ENCODE results near the gene RAB11FIP4. TPM values are rescaled to one million over a fixed set of nuclear protein-coding genes. Genes with fewer than 3 reads are reported as not detected.

RAB11FIP4 gene
- total and polyA plus RNA-seq, 2 experiments from 2014 or later: 0.22 to 0.40 TPM

DNA sequence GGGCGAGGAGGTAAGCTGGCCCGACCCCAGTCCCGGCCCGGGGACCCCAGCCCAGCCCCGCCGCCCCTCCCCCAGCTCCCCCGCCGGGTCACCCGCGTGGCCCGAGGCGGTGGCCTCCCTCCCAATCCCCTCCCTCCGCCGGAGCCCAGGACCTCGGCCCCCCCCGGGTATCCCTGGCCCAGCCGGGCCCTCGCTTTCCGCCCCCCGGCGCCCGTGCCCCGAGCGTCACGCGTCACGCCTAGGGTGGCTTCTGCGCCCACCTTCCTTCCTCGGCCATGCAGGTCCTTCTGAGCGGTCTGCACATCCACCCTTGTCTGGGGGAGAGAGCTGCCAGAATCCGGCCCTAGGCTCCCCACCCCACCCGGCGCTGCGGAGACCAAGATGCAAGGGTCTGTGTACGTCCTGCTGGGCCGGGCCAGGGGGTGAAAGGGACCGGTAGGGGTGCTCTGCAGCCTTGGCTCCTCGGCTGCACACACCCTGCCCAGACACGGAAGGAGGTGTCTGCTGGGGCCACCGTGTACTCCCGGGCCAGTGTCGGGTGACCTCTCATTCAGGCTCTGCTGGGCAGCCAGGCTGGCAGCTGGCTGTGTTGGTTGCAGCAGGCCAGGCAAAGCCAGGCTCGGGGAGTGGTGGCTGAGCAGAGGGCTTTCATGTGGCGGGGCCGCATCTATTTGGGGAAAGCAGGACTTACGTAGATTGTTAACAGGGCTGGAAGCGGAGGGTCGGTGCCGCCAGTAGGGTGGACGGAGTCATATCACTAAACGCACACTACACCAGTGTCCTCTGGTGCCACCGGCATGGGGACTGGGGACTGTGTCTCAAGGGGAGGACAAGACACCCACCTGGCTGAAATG lies 754 bp downstream of the RAB11FIP4 start:
- Histone ChIP-seq H3K9me2 (ENCODE audit: insufficient read depth) (no peaks in the 10 kb centered on the region), H3K9ac (no peak overlapping the region), H4K20me1 (ENCODE audit: insufficient read depth) (no peaks in the 10 kb centered on the region), H3K4me3 (no peak overlapping the region), H3K4me2 (ENCODE audit: unreplicated experiment) (no peak overlapping the region), H3K9me3 (ENCODE audit: low read depth) (no peaks in the 10 kb centered on the region), H3K27me3 (replicated peaks; ENCODE audit: insufficient read depth) (peaks cover 27% of the 10 kb centered on the region), H3K4me1 (ENCODE audit: insufficient read depth) (no peaks in the 10 kb centered on the region), H3K36me3 (ENCODE audit: low read depth) (no peaks in the 10 kb centered on the region), H3F3A (ENCODE audit: insufficient read depth) (no peaks in the 10 kb centered on the region), H2AFZ (no peak overlapping the region), H3K79me2 (ENCODE audit: insufficient read depth) (no peaks in the 10 kb centered on the region), H3K27ac (no peak overlapping the region)
- 28 to 40% methylated on average over 28 to 52 of the region's 52 CpGs for WGBS, 2 experiments (ENCODE audit: low coverage in 1 of 2, low lambda C conversion rate in 2 of 2, missing lambda C conversion rate in 2 of 2)
- TF ChIP-seq EZH2phosphoT487 (IDR thresholded peaks at IDR 0.05; ENCODE audit: insufficient read depth, low read depth) (no peak), EZH2 (IDR thresholded peaks at IDR 0.05; ENCODE audit: insufficient read depth, poor library complexity, severe bottlenecking) (no peak)
- DNase-seq: no peak
- in situ Hi-C loops (cut with MboI): no loop called here

- H3K4me1 ChIP-seq (ENCODE audit: insufficient read depth): no peaks in the 10 kb centered on the region
- no peak for TF ChIP-seq EZH2phosphoT487 (IDR thresholded peaks at IDR 0.05; ENCODE audit: insufficient read depth, low read depth)
- no peak for TF ChIP-seq EZH2 (IDR thresholded peaks at IDR 0.05; ENCODE audit: insufficient read depth, poor library complexity, severe bottlenecking)
- 77 to 78% methylated on average over 16 to 17 of the region's 17 CpGs for WGBS, 2 experiments (ENCODE audit: low coverage in 1 of 2, low lambda C conversion rate in 2 of 2, missing lambda C conversion rate in 2 of 2)
- H3K36me3 ChIP-seq (ENCODE audit: low read depth): no peaks in the 10 kb centered on the region
- no peak overlapping the region for H3K27ac ChIP-seq
- no peaks in the 10 kb centered on the region for H3K9me2 ChIP-seq (ENCODE audit: insufficient read depth)
- H3K4me3 ChIP-seq: no peak overlapping the region
- peaks cover 27% of the 10 kb centered on the region for H3K27me3 ChIP-seq (replicated peaks; ENCODE audit: insufficient read depth)
- H3K79me2 ChIP-seq (ENCODE audit: insufficient read depth): no peaks in the 10 kb centered on the region
- H4K20me1 ChIP-seq (ENCODE audit: insufficient read depth): no peaks in the 10 kb centered on the region
- DNase-seq: no peak
- in situ Hi-C loops (cut with MboI): no loop called here
- H3K9me3 ChIP-seq (ENCODE audit: low read depth): no peaks in the 10 kb centered on the region
- no peak overlapping the region for H3K9ac ChIP-seq
- H3K4me2 ChIP-seq (ENCODE audit: unreplicated experiment): no peak overlapping the region
- H3F3A ChIP-seq (ENCODE audit: insufficient read depth): no peaks in the 10 kb centered on the region
- H2AFZ ChIP-seq: no peak overlapping the region
Observed at GRCh38 chr17:31392856-31393748, 1.6 kb downstream of the RAB11FIP4 start.

- Histone ChIP-seq H3K4me3 (no peak overlapping the region), H4K20me1 (ENCODE audit: insufficient read depth) (no peaks in the 10 kb centered on the region), H3K9me3 (ENCODE audit: low read depth) (no peaks in the 10 kb centered on the region), H3K36me3 (ENCODE audit: low read depth) (no peaks in the 10 kb centered on the region), H3K27me3 (replicated peaks; ENCODE audit: insufficient read depth) (peaks cover 27% of the 10 kb centered on the region), H3K9me2 (ENCODE audit: insufficient read depth) (no peaks in the 10 kb centered on the region), H3K27ac (no peak overlapping the region), H3F3A (ENCODE audit: insufficient read depth) (no peaks in the 10 kb centered on the region), H3K4me2 (ENCODE audit: unreplicated experiment) (no peak overlapping the region), H3K9ac (no peak overlapping the region), H2AFZ (no peak overlapping the region), H3K4me1 (ENCODE audit: insufficient read depth) (no peaks in the 10 kb centered on the region), H3K79me2 (ENCODE audit: insufficient read depth) (no peaks in the 10 kb centered on the region)
- no peak for TF ChIP-seq EZH2 (IDR thresholded peaks at IDR 0.05; ENCODE audit: insufficient read depth, poor library complexity, severe bottlenecking)
- no peak for TF ChIP-seq EZH2phosphoT487 (IDR thresholded peaks at IDR 0.05; ENCODE audit: insufficient read depth, low read depth)
- 80 to 83% methylated on average over 7 of the region's 7 CpGs for WGBS, 2 experiments (ENCODE audit: low coverage in 1 of 2, low lambda C conversion rate in 2 of 2, missing lambda C conversion rate in 2 of 2)
- in situ Hi-C loops (cut with MboI): no loop called here
- no peak for DNase-seq
Observed at GRCh38 chr17:31393749-31394146, 2.3 kb downstream of the RAB11FIP4 start.

- Histone ChIP-seq H3K9me3 (ENCODE audit: low read depth) (no peaks in the 10 kb centered on the region), H3K4me1 (ENCODE audit: insufficient read depth) (no peaks in the 10 kb centered on the region), H3K4me3 (no peak overlapping the region), H3K9ac (no peak overlapping the region), H3K27me3 (replicated peaks; ENCODE audit: insufficient read depth) (peaks cover 26% of the 10 kb centered on the region), H2AFZ (no peak overlapping the region), H4K20me1 (ENCODE audit: insufficient read depth) (no peaks in the 10 kb centered on the region), H3K79me2 (ENCODE audit: insufficient read depth) (no peaks in the 10 kb centered on the region), H3F3A (ENCODE audit: insufficient read depth) (no peaks in the 10 kb centered on the region), H3K9me2 (ENCODE audit: insufficient read depth) (no peaks in the 10 kb centered on the region), H3K4me2 (ENCODE audit: unreplicated experiment) (no peak overlapping the region), H3K27ac (no peak overlapping the region), H3K36me3 (ENCODE audit: low read depth) (no peaks in the 10 kb centered on the region)
- peak; percentile 77 for DNase-seq
- WGBS, 2 experiments (ENCODE audit: low coverage in 1 of 2, low lambda C conversion rate in 2 of 2, missing lambda C conversion rate in 2 of 2): 11 to 14% methylated on average over 10 to 11 of the region's 11 CpGs
- in situ Hi-C loops (cut with MboI): no loop called here
- TF ChIP-seq EZH2phosphoT487 (IDR thresholded peaks at IDR 0.05; ENCODE audit: insufficient read depth, low read depth) (no peak), EZH2 (IDR thresholded peaks at IDR 0.05; ENCODE audit: insufficient read depth, poor library complexity, severe bottlenecking) (no peak)
Observed at GRCh38 chr17:31394544-31394943, 3.1 kb downstream of the RAB11FIP4 start.
